Measurements from ENCODE around the gene MSGN1.

- no peak for TF ChIP-seq CTCF (IDR thresholded peaks at IDR 0.05)
- TF ChIP-seq POLR2A (IDR thresholded peaks at IDR 0.05), result no peak
These were observed 21.0 kb upstream of the MSGN1 start for GRCh38 chr2:17795309-17795708.

Measured in Peyer's patch (tissue), 4 donors.